GM12892 (cell line): ENCODE results near the gene NEDD8.

Source experiments
- POLR2A ChIP-seq: IDR thresholded peaks from 2 replicates; pipeline ENCODE4 v1.6.1; 2011; ENCODE audit warnings: low read depth, low read length, control low read depth
- POLR2AphosphoS5 ChIP-seq: IDR thresholded peaks from 2 replicates; pipeline ENCODE4 v1.6.1; 2011; ENCODE audit warnings: low read depth, low read length, control low read depth

GRCh38 chr14:24212924-24213865 is 19.0 kb downstream of the NEDD8 start, which contains the start of gene CHMP4A:
- TF ChIP-seq POLR2AphosphoS5 (peak; percentile 97), POLR2A (peak; percentile 98)
